OCI-LY1 (cell line): Measurements from ENCODE around the gene CLEC19A.

Experiments
- H2AFZ ChIP-seq: fragments of 200-600 bp; sonication (generic), shearing (Covaris generic); 2 replicates; pipeline ENCODE4 v1.6.0; 2014; ENCODE audit warnings: antibody characterized with exemption, mild to moderate bottlenecking, low read length
- H3F3A ChIP-seq: fragments of 200-600 bp; sonication (generic), shearing (Covaris generic); 2 replicates; pipeline ENCODE4 v1.6.0; 2014; ENCODE audit warnings: mild to moderate bottlenecking, antibody characterized with exemption, low read length, moderate library complexity; ENCODE audit not compliant: insufficient read depth
- H3K27ac ChIP-seq: fragments of 200-600 bp; sonication (generic); 2 replicates; pipeline ENCODE4 v1.5.1; 2014; ENCODE audit warnings: low read length, mixed run types, mild to moderate bottlenecking, low read depth; ENCODE audit not compliant: poor library complexity, severe bottlenecking
- H3K27me3 ChIP-seq: fragments of 200-600 bp; sonication (generic); 2 replicates; pipeline ENCODE4 v1.6.0; 2014; ENCODE audit warnings: antibody characterized with exemption, mild to moderate bottlenecking, low read length, moderate library complexity; ENCODE audit not compliant: insufficient read depth
- H3K36me3 ChIP-seq: fragments of 200-600 bp; sonication (generic); 2 replicates; pipeline ENCODE4 v1.6.1; 2014; ENCODE audit warnings: mild to moderate bottlenecking, antibody characterized with exemption, low read length, moderate library complexity, mixed read lengths; ENCODE audit not compliant: insufficient read depth
- H3K4me1 ChIP-seq: fragments of 200-600 bp; sonication (generic); 2 replicates; pipeline ENCODE4 v1.5.1; 2014; ENCODE audit warnings: mild to moderate bottlenecking, low read length, moderate library complexity; ENCODE audit not compliant: insufficient read depth, severe bottlenecking
- H3K4me2 ChIP-seq: fragments of 200-600 bp; sonication (generic), shearing (Covaris generic); 2 replicates; pipeline ENCODE4 v1.6.1; 2014; ENCODE audit warnings: low read length
- H3K4me3 ChIP-seq: fragments of 200-600 bp; sonication (generic); 2 replicates; pipeline ENCODE4 v1.5.1; 2014; ENCODE audit warnings: low read length, low read depth, mild to moderate bottlenecking, mixed read lengths; ENCODE audit not compliant: poor library complexity, severe bottlenecking
- H3K79me2 ChIP-seq: fragments of 200-600 bp; shearing (Covaris generic); 2 replicates; pipeline ENCODE4 v1.6.1; 2016; ENCODE audit warnings: mixed run types, low read length, mixed read lengths; ENCODE audit not compliant: insufficient read depth
- H3K9ac ChIP-seq: fragments of 200-600 bp; sonication (generic), shearing (Covaris generic); 2 replicates; pipeline ENCODE4 v1.6.1; 2014; ENCODE audit warnings: mild to moderate bottlenecking, low read length, mixed read lengths
- H3K9me2 ChIP-seq: fragments of 200-600 bp; sonication (generic), shearing (Covaris generic); 2 replicates; pipeline ENCODE4 v1.6.1; 2014; ENCODE audit warnings: low read depth, mild to moderate bottlenecking, low read length, mixed read lengths
- H3K9me3 ChIP-seq: fragments of 200-600 bp; shearing (Covaris generic); 2 replicates; pipeline ENCODE4 v1.6.1; 2014; ENCODE audit warnings: low read length, mixed read lengths
- H4K20me1 ChIP-seq: fragments of 200-600 bp; sonication (generic), shearing (Covaris generic); 2 replicates; pipeline ENCODE4 v1.6.0; 2016; ENCODE audit warnings: mild to moderate bottlenecking, low read length; ENCODE audit not compliant: insufficient read depth
- CTCF ChIP-seq: fragments of 200-600 bp; sonication (generic), shearing (Covaris generic); IDR thresholded peaks from 2 replicates; pipeline ENCODE4 v1.5.1; 2017; ENCODE audit warnings: mild to moderate bottlenecking, antibody characterized with exemption, low read length, moderate library complexity, mixed read lengths
- EZH2 ChIP-seq: fragments of 200-600 bp; sonication (generic), shearing (Covaris generic); IDR thresholded peaks from 2 replicates; pipeline ENCODE4 v1.8.0; 2017; ENCODE audit warnings: borderline replicate concordance, mixed run types, mild to moderate bottlenecking, antibody characterized with exemption, low read length, moderate library complexity, mixed read lengths

The CLEC19A gene

GRCh38 chr16:19297454-19297853, 11.9 kb downstream of the CLEC19A start:
- Histone ChIP-seq H3K9me3 (no peaks in the 10 kb centered on the region), H3K36me3 (no peaks in the 10 kb centered on the region), H4K20me1 (no peaks in the 10 kb centered on the region), H3K9me2 (no peaks in the 10 kb centered on the region), H2AFZ (no peak overlapping the region), H3K4me2 (no peak overlapping the region), H3K4me3 (no peak overlapping the region), H3F3A (no peaks in the 10 kb centered on the region), H3K9ac (no peak overlapping the region), H3K27ac (no peak overlapping the region), H3K27me3 (peaks cover 3% of the 10 kb centered on the region), H3K79me2 (no peaks in the 10 kb centered on the region), H3K4me1 (no peaks in the 10 kb centered on the region)
- no peak for TF ChIP-seq EZH2
- TF ChIP-seq CTCF = no peak

- Histone ChIP-seq H3K27ac (no peak overlapping the region), H3K27me3 (no peaks in the 10 kb centered on the region; the same call in 1 of the 2 replicates), H2AFZ (no peak overlapping the region), H3K4me1 (no peaks in the 10 kb centered on the region), H3K9me3 (no peaks in the 10 kb centered on the region), H3K4me2 (no peak overlapping the region), H3K4me3 (no peak overlapping the region), H3K36me3 (no peaks in the 10 kb centered on the region), H3K9me2 (no peaks in the 10 kb centered on the region), H4K20me1 (no peaks in the 10 kb centered on the region), H3K9ac (no peak overlapping the region), H3K79me2 (no peaks in the 10 kb centered on the region), H3F3A (no peaks in the 10 kb centered on the region)
- TF ChIP-seq CTCF = no peak
Measured at GRCh38 chr16:19299565-19299964, 14.0 kb downstream of the CLEC19A start.

- Histone ChIP-seq H3K79me2 (no peaks in the 10 kb centered on the region), H4K20me1 (no peaks in the 10 kb centered on the region), H3K27ac (no peak overlapping the region), H3K9me2 (no peaks in the 10 kb centered on the region), H3K4me2 (no peak overlapping the region), H3K9ac (no peak overlapping the region), H3F3A (no peaks in the 10 kb centered on the region), H3K4me1 (no peaks in the 10 kb centered on the region), H3K4me3 (no peak overlapping the region), H3K9me3 (no peaks in the 10 kb centered on the region), H3K36me3 (no peaks in the 10 kb centered on the region), H3K27me3 (no peaks in the 10 kb centered on the region; the same call in 1 of the 2 replicates), H2AFZ (no peak overlapping the region)
- TF ChIP-seq EZH2 = no peak
- TF ChIP-seq CTCF = no peak
Measured at GRCh38 chr16:19301931-19302330, 16.4 kb downstream of the CLEC19A start.
